Calu3 (cell line): Measurements from ENCODE around the gene EPOP. TPM values are rescaled to one million over a fixed set of nuclear protein-coding genes. Genes with fewer than 3 reads are reported as not detected.
"Not testable (repeated sequence)": the region's sequence is repeated elsewhere in the genome, so short reads cannot be mapped to it uniquely, and the experiment has no call there.

Source experiments
- BruUV-seq: library from RNA; stranded (reverse); fragments of 400-500 nt; replicated peaks from 2 replicates; lab custom pipeline; 2021; lab: Mats Ljungman, UMichigan
- CTCF ChIA-PET: fragments of 300-600 bp; sonication (Branson Sonifier 250); formaldehyde crosslinking; loops from one replicate; lab custom pipeline; 2022; ENCODE audit warnings: antibody characterized with exemption; lab: Charles Lee
- DNase-seq: peaks from one replicate; pipeline ENCODE4 v3.0.0; 2022
- H3K27ac Mint-ChIP-seq: one replicate; pipeline ENCODE4 v1.8.0; 2022; ENCODE audit warnings: mixed read lengths; ENCODE audit not compliant: unreplicated experiment
- H3K27me3 Mint-ChIP-seq: one replicate; pipeline ENCODE4 v1.8.0; 2022; ENCODE audit warnings: mixed read lengths; ENCODE audit not compliant: unreplicated experiment
- H3K36me3 Mint-ChIP-seq: one replicate; pipeline ENCODE4 v1.8.0; 2022; ENCODE audit warnings: mild to moderate bottlenecking, moderate library complexity, mixed read lengths; ENCODE audit not compliant: insufficient read depth, unreplicated experiment
- H3K4me1 Mint-ChIP-seq: one replicate; pipeline ENCODE4 v1.8.0; 2022; ENCODE audit warnings: mild to moderate bottlenecking, low read depth, mixed read lengths; ENCODE audit not compliant: unreplicated experiment
- H3K4me3 Mint-ChIP-seq: one replicate; pipeline ENCODE4 v1.8.0; 2022; ENCODE audit warnings: mild to moderate bottlenecking, low read depth, moderate library complexity, mixed read lengths; ENCODE audit not compliant: unreplicated experiment
- H3K9me3 Mint-ChIP-seq: one replicate; pipeline ENCODE4 v1.8.0; 2022; ENCODE audit warnings: low read depth, mixed read lengths; ENCODE audit not compliant: unreplicated experiment
- CTCF ChIP-seq: fragments of 200-600 bp; IDR thresholded peaks from one replicate; pipeline ENCODE4 v1.8.0; 2022; ENCODE audit warnings: antibody characterized with exemption; ENCODE audit not compliant: unreplicated experiment
- intact Hi-C: fragments of 100-400 bp; cut with micrococcal nuclease; formaldehyde crosslinking; loops from one replicate; pipeline ENCODE4 v1.10.0; 2022; ENCODE audit not compliant: unreplicated experiment
- total RNA-seq: library from RNA; stranded (reverse); gene quantifications from 2 replicates; pipeline ENCODE4 v1.2.3, GENCODE V29; 2022

The EPOP gene
- total RNA-seq, 1 experiment from 2014 or later, result 15.3 TPM

- H3K36me3 Mint-ChIP-seq, result peaks cover 4% of the 10 kb centered on the region
- BruUV-seq, result no TSS peak
- DNase-seq, result no peak
- CTCF ChIA-PET, result no interaction called here
- H3K4me3 Mint-ChIP-seq, result no peak overlapping the region
- intact Hi-C loops, result no loop called here
- H3K9me3 Mint-ChIP-seq, result no peaks in the 10 kb centered on the region
- no peaks in the 10 kb centered on the region for H3K4me1 Mint-ChIP-seq
- peaks cover 26% of the 10 kb centered on the region for H3K27me3 Mint-ChIP-seq
- H3K27ac Mint-ChIP-seq, result no peak overlapping the region
- TF ChIP-seq CTCF, result no peak
Observed at GRCh38 chr17:38632334-38632733, 42.4 kb downstream of the EPOP start.

GRCh38 chr17:38628441-38628840 is 46.3 kb downstream of the EPOP start:
- Mint-ChIP-seq H3K36me3 (peaks cover 4% of the 10 kb centered on the region), H3K4me1 (no peaks in the 10 kb centered on the region), H3K27me3 (peaks cover 13% of the 10 kb centered on the region), H3K27ac (no peak overlapping the region), H3K4me3 (no peak overlapping the region), H3K9me3 (no peaks in the 10 kb centered on the region)
- DNase-seq, result peak; percentile 61
- no TSS peak for BruUV-seq
- TF ChIP-seq CTCF, result no peak
- intact Hi-C loops, result no loop called here
- CTCF ChIA-PET, result interaction anchor here (1.0 to 2.5 kb wide), 4 partner anchors 11 to 205 kb away, joined by 3 to 10 read pairs (median 4); no protein-coding TSS in a partner anchor

- no peak for DNase-seq
- TF ChIP-seq CTCF, result no peak
- CTCF ChIA-PET, result interaction anchor here (1.0 to 2.5 kb wide), 5 partner anchors 10 to 204 kb away, joined by 3 to 10 read pairs (median 3); no protein-coding TSS in a partner anchor
- Mint-ChIP-seq H3K9me3 (no peaks in the 10 kb centered on the region), H3K27me3 (peaks cover 16% of the 10 kb centered on the region), H3K4me3 (no peak overlapping the region), H3K36me3 (peaks cover 4% of the 10 kb centered on the region), H3K4me1 (no peaks in the 10 kb centered on the region), H3K27ac (no peak overlapping the region)
- intact Hi-C loops, result no loop called here
- no TSS peak for BruUV-seq
Observed at GRCh38 chr17:38627957-38628356, 46.8 kb downstream of the EPOP start.

GRCh38 chr17:38626606-38627226 is 48.0 kb downstream of the EPOP start:
- not testable (repeated sequence) for H3K4me3 Mint-ChIP-seq, H3K27ac Mint-ChIP-seq

GRCh38 chr17:38625482-38625881 is 49.3 kb downstream of the EPOP start:
- Mint-ChIP-seq H3K27me3 (peaks cover 40% of the 10 kb centered on the region), H3K36me3 (peaks cover 4% of the 10 kb centered on the region), H3K4me3 (no peak overlapping the region), H3K27ac (no peak overlapping the region), H3K4me1 (no peaks in the 10 kb centered on the region), H3K9me3 (no peaks in the 10 kb centered on the region)
- no peak for TF ChIP-seq CTCF
- BruUV-seq, result no TSS peak
- CTCF ChIA-PET, result interaction anchor here (0.8 to 1.5 kb wide), 3 partner anchors 11 to 41 kb away, joined by 3 read pairs; no protein-coding TSS in a partner anchor
- no peak for DNase-seq
- intact Hi-C loops, result no loop called here

More at GRCh38 chr17:38626606-38627226, 48.0 kb downstream of the EPOP start:
- peaks cover 28% of the 10 kb centered on the region for H3K27me3 Mint-ChIP-seq
- DNase-seq, H3K4me1 Mint-ChIP-seq, intact Hi-C loops, H3K36me3 Mint-ChIP-seq, BruUV-seq, H3K9me3 Mint-ChIP-seq: not testable (repeated sequence)
- CTCF ChIA-PET, result interaction anchor here (1.0 to 1.1 kb wide), 2 partner anchors 20 to 43 kb away, joined by 3 read pairs; no protein-coding TSS in a partner anchor

GRCh38 chr17:38624782-38625355 is 49.9 kb downstream of the EPOP start:
- DNase-seq, H3K4me1 Mint-ChIP-seq, intact Hi-C loops, BruUV-seq, H3K9me3 Mint-ChIP-seq, H3K36me3 Mint-ChIP-seq, H3K4me3 Mint-ChIP-seq, H3K27ac Mint-ChIP-seq: not testable (repeated sequence)
- H3K27me3 Mint-ChIP-seq, result peaks cover 47% of the 10 kb centered on the region
- CTCF ChIA-PET, result interaction anchor here (0.6 to 1.5 kb wide), 4 partner anchors 11 to 67 kb away, joined by 3 to 4 read pairs (median 4); no protein-coding TSS in a partner anchor
